Astrocyte of the hippocampus (primary cell): ENCODE data around the gene RPGRIP1L.
A peak's percentile ranks its signal among the peaks of the same experiment; 100 is the strongest.

ENCODE experiments used
- DNase-seq: peaks from one replicate; pipeline ENCODE4 v3.0.0; 2011; ENCODE audit warnings: low read depth, low spot score

RPGRIP1L gene

GRCh38 chr16:53654946-53655345 lies 48.7 kb downstream of the RPGRIP1L start:
- DNase-seq = no peak

GRCh38 chr16:53651357-53651756 lies 52.3 kb downstream of the RPGRIP1L start:
- DNase-seq = no peak

- DNase-seq = peak; percentile 8
These were observed 57.2 kb downstream of the RPGRIP1L start for GRCh38 chr16:53646506-53646905.

- no peak for DNase-seq
These were observed 60.2 kb downstream of the RPGRIP1L start for GRCh38 chr16:53643474-53643873.

GRCh38 chr16:53642094-53642493 lies 61.6 kb downstream of the RPGRIP1L start:
- peak; percentile 7 for DNase-seq

GRCh38 chr16:53636978-53637377 lies 66.7 kb downstream of the RPGRIP1L start:
- no peak for DNase-seq

- DNase-seq = peak; percentile 77
These were observed 71.1 kb downstream of the RPGRIP1L start for GRCh38 chr16:53632526-53632925.

- DNase-seq = no peak
These were observed 72.2 kb downstream of the RPGRIP1L start for GRCh38 chr16:53631236-53632025.

GRCh38 chr16:53629607-53630312 lies 73.9 kb downstream of the RPGRIP1L start:
- no peak for DNase-seq

- DNase-seq = no peak
These were observed 74.5 kb downstream of the RPGRIP1L start for GRCh38 chr16:53629151-53629550.

GRCh38 chr16:53626811-53627210 lies 76.8 kb downstream of the RPGRIP1L start:
- DNase-seq = no peak

GRCh38 chr16:53626161-53626560 lies 77.5 kb downstream of the RPGRIP1L start:
- DNase-seq = no peak

- DNase-seq = no peak
These were observed 78.4 kb downstream of the RPGRIP1L start for GRCh38 chr16:53625221-53625620.

GRCh38 chr16:53622315-53622714 lies 81.3 kb downstream of the RPGRIP1L start:
- DNase-seq = no peak

GRCh38 chr16:53620476-53620875 lies 83.2 kb downstream of the RPGRIP1L start:
- DNase-seq = no peak

GRCh38 chr16:53619235-53619634 lies 84.4 kb downstream of the RPGRIP1L start:
- no peak for DNase-seq

GRCh38 chr16:53614346-53614745 lies 89.3 kb downstream of the RPGRIP1L start:
- DNase-seq = peak; percentile 10

- DNase-seq = no peak
These were observed 91.7 kb downstream of the RPGRIP1L start for GRCh38 chr16:53612003-53612402.

- DNase-seq = no peak
These were observed 92.4 kb downstream of the RPGRIP1L start for GRCh38 chr16:53611179-53611696.

GRCh38 chr16:53609536-53609935 lies 94.1 kb downstream of the RPGRIP1L start:
- no peak for DNase-seq

GRCh38 chr16:53608094-53608493 lies 95.6 kb downstream of the RPGRIP1L start:
- DNase-seq = no peak

- DNase-seq = no peak
These were observed 97.7 kb downstream of the RPGRIP1L start for GRCh38 chr16:53605831-53606400.
